SIG-M5 treated with dmso at 0.1 percent for 504 hours (cell line): ENCODE data around the gene BNIP3.

Experiments used
- DNase-seq: peaks from one replicate; lab custom pipeline; 2025; ENCODE audit not compliant: unreplicated experiment; lab: John Stamatoyannopoulos, UW

Gene BNIP3

DNA sequence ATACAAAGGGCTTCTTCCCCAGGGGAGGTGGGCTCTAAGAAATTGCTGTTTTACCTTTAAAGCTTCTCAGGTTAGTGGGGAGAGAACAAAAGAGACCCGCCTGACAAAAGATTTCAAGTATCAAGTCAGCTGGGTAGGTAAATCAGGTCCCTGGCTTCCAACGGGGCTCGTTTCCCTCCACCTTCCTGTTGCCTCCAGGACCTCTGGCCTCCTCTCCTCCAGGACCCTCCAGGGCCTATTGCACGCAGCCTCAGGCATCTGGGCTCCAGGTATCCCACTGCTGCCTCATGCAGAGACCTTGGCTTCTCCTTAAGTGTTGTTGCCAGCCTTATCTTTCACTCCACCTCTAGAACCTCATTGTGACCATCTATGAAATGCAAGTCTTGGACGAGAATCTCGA is 2.9 kb downstream of the BNIP3 start:
- no peak for DNase-seq

DNA sequence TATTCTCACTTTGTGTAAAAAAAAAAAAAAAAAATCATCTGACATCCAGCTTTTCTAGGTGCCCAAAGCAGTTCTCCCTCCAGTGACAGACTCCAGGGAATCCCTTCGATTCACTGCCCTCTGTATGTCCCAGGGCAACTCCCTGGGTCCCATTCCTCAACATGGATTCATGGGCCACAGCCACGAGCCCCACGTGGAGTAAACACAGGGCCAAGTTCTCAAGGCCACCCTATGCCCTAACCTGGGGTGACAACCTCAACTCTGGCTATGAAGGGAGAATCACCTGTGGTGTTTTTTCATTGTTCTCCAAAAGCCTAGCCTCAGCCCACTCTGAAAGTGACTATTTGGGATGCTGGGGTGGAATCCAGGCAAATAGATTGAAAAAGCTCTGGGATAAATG is 3.4 kb downstream of the BNIP3 start:
- no peak for DNase-seq

DNA sequence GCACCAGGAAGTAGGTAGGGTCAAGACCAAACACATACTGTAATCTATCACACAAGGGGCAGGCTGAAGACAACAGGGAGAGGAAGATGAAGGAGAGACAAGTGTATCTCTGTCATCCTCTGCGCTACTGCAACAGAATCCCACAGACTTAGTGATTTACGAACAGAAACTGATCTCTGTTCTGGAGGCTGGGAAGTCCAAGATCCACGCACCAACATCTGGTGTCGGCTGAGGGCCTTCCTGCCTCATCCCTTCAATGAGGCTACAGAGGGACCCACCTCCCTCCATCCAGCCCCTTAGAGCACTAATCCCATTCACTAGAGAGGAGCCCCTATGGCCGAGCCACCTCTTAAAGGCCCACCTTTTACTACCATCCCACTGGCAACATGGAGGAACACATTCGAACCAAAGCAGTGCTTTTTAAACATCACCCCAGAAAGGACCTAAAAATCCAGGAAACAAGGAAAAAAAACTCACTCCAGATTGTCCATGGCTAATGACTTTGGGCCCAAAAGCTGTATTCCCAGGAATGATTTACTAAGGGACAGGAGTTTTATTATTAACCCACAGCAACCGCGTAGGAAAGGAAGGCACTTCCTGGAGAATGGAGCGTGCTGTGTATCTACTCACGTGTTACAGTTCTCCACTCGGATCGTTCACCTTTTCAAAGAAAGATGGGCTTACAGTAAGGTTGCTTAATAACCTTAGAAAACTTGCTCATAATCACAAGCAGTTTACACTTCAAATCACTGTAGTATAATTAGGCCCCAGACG is 4.2 kb downstream of the BNIP3 start:
- DNase-seq = no peak

DNA sequence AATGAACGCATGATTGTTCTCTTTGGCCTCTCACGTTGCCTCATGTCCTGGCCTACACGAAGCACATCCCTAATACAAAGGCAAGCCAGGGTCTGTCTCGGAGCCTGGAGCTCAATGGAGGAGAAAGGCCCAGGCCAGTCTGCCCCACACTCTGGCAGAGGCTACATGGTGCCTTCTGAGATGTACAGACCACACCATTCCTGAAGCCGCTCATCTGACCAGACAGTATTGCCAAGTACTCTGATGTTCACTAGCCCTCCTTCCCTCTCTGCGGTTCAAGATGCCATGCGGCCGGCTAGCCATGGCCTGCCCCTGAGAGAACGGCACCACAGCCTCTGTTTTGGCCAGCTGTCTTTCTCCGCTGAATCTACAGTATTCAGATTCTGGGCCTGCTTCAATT is 5.9 kb downstream of the BNIP3 start:
- DNase-seq = no peak

DNA sequence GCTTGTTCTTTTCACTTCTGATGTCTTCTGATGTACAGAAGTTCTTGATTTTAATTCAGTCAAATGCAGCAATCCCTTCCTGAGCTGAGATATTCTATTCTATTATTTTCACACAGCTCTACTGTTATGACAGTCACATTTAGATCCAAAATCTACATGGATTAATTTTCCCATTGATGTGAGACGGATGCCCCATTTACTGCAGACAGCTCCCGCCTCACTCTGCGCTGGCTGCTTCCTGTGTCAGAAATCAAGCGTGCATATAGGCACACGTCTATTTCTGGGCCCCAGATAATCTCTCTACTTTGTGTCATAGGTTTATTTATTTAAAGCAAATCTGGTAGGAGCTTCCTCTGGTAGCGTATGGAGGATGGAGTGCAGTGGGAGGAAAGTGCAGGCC is 6.7 kb downstream of the BNIP3 start:
- no peak for DNase-seq

DNA sequence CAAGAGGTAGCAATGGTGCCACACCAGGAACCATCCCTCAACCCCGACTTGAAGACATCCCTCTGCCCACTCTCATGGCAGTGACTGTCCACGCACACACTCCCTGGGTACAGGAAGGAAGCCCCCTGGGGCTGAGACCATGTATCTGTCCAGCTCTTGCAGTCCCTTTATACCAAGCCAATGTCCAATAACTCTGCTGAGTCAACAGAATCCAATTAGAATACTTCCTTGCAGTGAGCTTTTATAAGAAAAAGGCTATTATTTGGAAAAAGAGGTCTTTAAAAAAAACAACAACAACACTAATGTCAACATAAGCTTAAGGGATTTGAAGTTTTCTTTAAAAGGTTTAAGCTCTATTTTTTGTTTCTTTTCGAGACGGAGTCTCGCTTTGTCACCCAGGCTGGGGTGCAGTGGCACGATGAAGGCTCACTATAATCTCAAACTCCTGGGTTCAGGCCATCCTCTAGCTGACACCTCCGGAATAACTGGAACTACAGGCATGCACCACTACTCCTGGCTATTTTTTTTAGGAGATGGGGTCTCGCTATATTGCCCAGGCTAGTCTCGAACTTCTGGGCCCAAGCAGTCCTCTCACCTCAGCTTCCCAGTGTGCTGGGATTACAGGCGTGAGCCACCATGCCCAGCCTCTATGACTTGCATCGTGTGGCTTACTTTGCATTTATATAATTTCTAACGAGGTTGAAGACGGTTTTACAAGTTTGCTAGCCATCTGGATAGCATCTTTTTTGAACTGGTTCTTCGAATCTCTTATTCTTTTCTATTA is 7.5 kb downstream of the BNIP3 start:
- DNase-seq = no peak

DNA sequence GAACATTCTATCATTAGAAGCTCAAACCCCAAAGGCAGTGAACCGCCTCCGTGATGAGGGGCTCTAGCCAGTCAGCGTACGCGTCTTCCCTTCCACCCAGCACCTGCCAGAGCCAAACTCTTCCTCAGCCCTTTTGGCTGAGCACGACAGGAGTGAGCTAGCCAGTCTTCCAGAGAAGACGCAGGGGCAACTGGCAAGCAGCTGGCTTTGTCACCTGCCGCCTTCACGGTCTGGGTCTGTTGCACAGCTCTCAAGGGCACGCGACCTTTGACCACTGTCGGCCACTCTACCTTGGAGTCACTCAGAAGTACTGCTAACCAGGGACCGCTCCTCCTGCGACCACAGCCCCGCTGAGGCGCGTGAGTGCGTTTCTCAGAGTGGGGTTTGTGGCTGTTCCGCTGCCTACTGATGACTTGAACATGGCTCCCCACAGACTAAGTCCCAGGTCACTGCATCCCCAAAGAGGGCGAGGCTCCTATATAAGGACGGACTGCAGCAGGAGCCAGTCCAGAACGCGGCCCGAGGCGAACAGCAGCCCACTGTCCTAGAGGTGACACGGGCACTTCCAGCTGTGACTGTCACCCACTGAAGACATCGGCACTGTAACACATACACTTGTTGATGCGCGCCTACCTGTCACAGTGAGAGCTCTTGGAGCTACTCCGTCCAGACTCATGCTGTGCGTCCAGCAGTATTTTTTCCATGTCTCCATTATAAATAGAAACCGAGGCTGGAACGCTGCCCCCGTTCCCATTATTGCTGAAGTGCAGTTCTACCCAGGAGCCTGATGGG is 8.4 kb downstream of the BNIP3 start:
- DNase-seq = no peak

DNA sequence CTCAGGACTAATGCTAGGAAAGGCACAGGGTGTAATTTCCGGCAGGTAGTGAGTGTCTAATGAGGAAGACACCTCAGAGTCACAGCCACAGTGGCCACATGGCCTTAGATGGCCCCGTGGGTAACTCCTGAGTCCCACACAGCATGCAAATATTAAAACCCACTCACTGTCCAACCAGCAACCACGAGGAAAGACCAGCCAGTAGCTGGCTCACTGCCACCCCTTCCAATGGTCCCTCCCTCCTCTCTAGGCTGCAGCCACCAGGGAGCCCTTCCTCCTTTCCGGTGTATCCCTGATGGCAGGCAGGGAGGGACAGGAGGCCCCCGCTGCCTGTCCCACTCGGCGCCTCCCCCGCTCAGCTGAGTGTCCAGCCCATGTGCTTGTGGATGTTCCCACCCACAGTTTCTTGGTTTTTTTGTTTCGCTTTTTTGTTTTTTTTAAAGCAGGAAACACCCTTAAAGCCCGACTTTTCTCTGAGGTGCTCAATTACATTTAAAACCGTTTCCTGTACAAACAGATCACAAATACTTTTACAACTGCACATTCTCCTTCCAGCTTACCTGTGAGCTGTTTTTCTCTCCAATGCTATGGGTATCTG is 9.2 kb downstream of the BNIP3 start:
- no peak for DNase-seq

DNA sequence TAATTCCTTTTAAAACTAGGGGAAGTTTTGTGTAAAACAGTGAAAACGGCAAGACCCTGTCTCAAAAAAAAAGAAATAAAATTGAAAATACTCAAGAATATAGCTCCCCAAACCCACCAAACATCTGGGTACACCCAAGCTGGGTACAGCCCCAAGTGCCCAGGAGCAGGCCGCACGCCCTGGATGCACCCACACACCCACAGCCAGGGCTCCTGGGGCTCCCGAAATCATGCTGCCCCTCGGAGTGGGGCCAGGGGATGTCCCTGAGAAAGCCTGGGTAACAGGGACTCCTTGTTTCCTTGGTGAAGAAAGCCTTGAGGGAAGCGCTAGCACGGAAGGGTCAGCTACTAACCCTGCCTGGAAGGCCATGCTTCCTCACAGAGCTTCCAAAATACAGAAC is 10.1 kb downstream of the BNIP3 start:
- no peak for DNase-seq

DNA sequence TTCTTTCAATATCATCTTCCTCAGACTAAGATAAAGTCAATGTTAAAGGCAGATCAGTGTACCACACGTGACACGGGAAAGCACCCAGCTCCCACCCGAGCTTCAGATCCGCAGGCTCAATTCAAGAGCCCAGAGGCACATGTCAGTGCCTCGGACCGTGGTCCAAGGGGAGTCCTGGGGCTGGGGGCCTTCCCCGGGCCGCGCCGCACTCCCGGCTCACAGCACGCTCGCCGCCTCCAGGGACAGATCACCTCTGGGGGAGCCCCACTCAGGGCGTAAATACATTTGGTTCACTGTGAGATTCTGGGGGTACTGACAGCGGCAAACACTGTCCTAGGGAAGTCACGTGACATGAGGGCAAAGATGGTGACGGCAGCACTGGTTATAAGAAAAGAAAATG is 10.8 kb downstream of the BNIP3 start:
- DNase-seq = no peak

DNA sequence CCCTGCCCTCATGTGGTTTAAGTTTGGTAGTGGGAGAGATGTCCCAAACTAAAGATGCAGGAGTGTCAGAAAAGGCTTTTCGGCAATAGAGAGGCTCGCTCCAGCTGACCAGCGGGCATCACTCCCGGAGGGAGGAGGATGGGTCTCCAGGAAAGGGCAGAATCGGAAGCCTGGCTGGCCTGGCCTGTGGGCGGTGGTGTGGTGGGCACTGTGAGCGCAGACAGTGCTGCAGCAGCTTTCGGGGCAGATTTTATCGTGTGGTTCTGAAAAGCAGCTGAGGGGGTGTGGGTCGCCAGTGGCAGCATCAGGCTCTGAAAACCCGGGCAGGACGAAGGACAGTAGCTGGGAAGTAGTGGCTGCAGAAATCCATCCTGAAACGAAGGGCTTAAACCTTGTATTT is 12.8 kb downstream of the BNIP3 start:
- DNase-seq = no peak

DNA sequence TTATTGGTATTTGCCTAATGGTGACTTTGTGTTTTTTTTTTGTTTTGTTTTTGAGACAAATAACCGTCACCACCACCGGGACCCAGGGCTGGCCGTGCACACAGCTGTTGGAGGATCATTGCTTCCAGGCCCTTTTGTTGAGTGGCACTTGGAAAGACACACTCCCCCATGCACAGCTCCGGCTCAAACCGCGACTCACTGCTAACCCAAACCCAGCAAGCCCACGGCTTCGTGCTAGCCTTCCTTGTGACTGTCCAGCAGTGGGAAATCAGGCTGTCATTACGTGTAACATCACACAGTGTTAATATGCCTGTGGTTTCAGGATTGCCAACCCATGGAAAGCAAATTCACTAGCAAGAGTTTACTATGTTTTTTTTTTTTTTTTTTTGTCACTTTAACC is 17.4 kb downstream of the BNIP3 start:
- DNase-seq = no peak

DNA sequence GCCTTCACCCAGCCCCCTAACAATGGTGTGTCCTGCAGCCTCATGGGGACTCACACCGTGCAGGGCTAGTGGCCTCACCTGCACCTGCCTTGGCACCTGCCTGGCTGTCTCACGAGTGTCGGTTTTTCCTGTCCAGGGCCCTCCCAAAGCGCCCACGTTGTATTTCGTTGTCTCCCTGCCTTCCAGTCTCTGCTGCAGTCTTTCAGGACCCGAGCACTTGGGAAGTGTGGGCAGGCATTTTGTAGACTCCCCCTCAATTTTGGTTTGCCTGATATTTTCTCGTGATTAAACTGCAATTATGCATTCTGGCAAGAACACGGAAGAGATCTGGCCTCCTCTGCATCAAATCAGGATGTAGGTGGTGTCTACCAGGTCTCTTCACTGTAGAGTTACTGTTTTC is 17.9 kb downstream of the BNIP3 start:
- DNase-seq = no peak

DNA sequence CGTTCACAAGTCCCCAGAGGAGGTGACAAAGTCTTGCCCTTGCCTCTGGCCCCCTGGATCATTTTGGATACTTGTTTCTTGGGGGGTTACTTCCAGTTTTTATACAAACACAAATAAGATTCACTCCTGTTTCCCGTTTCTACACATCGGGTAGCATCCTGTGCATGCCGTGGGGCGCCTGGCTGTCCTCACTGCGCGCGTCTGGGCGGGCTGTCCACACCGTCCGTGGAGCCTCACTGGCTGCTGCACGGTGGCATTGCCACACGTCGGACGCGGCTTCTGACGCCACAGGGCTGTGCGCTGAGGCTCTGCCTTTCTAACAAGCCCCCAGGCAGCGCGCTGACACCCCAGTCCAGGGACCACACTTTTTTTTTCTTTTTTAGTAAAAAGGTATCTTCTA is 18.4 kb downstream of the BNIP3 start:
- DNase-seq = no peak

DNA sequence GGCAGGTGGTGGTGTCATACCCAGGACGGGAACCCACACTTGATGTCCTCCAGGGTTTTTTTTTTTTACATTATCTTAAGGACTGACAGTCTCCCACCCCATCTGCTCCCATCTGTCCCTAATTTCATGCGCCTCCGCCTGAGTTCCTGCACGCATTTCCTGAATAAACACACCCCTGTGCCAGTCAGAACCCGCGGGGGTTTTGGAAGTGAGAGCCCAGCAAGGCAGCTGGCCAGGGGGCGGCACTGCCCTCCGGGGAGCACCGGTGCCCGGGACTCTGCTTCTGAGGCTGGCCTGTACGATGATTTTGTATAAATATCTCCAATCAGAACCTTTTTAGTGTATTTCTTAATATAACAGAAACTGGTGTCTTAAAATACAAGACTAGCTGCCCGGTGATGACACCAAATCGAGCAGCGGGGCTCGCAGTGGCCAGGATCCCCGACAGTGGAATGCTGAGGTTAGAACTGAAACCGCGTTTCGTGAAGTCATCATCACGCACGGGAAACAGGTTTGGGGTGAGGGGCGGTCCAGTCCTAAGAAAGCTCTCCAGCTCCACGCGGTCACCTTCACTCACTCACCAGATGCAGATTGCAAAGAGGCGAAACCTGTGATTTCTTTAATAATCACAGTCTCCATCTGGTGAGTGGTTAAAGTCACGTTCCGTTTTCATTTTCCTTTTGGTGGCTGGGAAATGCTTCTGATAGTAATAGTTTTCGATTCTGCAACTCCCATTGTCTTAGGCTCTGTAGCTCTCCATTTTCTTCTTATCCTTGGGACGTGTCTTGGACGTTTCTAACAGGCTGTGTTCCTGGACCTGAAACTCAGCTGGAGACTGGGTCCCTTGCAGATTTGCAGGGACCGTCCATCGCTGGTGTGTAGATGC is 19.7 kb downstream of the BNIP3 start:
- DNase-seq = no peak

DNA sequence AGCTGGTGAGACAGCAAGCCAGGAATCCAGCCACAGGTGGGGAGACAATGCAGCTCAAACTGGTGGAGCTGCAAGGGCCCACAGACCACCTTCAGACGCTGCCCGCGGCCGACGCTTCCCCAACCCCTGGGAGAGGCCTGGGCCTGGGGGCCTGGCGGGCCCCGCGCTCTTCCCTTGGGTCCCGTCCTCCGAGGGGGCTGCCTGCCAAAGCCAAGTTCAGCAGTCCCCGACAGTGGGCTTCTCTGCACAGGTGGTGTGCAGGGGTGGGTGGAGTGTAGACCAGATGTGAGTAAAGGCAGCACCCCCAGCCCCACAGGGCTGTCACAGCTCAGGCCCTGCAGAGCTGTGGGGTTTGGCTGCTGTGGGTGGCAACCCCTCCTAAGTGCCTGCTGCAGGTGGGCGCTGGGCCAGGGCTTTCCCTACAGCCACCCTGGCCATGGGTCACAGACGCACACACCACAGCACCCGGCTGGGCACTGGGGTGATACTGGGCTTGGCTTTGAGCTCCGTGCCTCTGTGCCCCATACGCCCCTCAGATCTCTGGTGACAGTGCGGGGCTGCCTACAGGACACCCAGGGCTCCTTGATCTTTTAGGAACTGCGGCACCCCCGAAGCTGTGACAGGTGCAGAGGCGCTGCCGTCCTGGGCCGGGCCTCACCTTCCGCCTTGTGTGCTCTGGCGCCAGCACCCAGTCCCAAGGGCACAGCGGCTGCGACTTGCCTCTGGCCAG is 20.5 kb downstream of the BNIP3 start:
- no peak for DNase-seq

DNA sequence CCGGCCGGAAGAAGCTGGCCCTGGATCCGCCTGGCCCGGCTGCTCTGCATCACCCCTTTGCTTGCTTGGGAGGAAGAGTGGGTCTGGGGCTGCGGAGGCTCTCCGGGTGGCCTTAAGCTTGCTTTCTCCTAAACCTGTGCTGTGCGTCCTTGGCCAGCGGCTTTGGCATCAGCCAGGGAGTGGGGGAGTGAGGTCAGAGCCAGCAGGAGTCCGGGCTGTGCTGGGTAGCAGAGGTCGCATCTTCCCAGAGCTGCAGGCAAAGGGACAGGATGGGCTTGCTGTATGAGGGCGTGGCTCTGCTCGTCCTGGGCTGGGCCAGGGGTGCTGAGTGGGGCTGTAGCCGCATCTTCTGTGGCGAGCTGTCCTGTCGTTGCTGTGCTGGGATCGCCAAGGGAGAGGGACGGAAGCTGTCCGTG is 21.1 kb downstream of the BNIP3 start:
- no peak for DNase-seq

DNA sequence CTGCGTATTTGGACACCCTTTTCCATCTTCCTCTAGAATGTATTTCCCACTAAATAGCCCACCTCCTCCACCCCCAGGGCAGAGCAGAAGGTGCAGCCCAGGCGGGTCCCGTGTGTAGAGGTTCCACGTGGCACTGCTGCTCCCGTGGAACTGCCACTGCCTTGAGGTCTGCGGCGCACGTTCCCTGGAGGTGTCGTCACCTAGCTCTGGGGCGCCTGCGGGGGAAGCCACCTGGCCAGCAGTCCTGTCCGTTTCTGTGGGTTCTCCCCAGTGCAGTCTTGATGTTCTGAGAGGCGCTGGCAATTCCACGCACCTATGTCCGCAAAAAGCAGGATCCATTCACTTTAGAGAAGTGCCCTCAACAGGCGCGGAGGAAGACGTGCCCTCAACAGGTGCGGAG is 21.9 kb downstream of the BNIP3 start:
- no peak for DNase-seq

DNA sequence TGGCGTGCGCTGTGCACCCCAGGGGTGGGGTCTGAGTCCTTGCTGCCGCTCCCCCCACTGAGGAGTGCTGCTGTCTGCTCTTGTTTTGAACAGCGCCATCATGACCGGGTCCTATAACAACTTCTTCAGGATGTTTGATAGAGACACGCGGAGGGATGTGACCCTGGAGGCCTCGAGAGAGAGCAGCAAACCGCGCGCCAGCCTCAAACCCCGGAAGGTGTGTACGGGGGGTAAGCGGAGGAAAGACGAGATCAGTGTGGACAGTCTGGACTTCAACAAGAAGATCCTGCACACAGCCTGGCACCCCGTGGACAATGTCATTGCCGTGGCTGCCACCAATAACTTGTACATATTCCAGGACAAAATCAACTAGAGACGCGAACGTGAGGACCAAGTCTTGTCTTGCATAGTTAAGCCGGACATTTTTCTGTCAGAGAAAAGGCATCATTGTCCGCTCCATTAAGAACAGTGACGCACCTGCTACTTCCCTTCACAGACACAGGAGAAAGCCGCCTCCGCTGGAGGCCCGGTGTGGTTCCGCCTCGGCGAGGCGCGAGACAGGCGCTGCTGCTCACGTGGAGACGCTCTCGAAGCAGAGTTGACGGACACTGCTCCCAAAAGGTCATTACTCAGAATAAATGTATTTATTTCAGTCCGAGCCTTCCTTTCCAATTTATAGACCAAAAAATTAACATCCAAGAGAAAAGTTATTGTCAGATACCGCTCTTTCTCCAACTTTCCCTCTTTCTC is 26.0 kb downstream of the BNIP3 start:
- DNase-seq = no peak
